Amniotic epithelial cell (primary cell): ENCODE measurements around the gene HADHA.
A peak's percentile ranks its signal among the peaks of the same experiment; 100 is the strongest.
"Not testable (repeated sequence)": the region's sequence is repeated elsewhere in the genome, so short reads cannot be mapped to it uniquely, and the experiment has no call there.

Experiments
- DNase-seq: peaks from one replicate; pipeline ENCODE4 v3.0.0-alpha.2; 2010; ENCODE audit warnings: low read depth

HADHA gene

GRCh38 chr2:26174691-26175465 is 69.6 kb downstream of the HADHA start:
- DNase-seq = no peak

- no peak for DNase-seq
These were observed 70.5 kb downstream of the HADHA start for GRCh38 chr2:26173776-26174482.

GRCh38 chr2:26172871-26173775 is 71.3 kb downstream of the HADHA start, which contains the start of gene GAREM2:
GAREM2 (plus strand) TSS chr2:26173088; CDS start chr2:26173221, 133 bp downstream.
- DNase-seq = no peak

GRCh38 chr2:26172189-26172870 is 72.1 kb downstream of the HADHA start:
- no peak for DNase-seq

- DNase-seq = no peak
These were observed 73.6 kb downstream of the HADHA start for GRCh38 chr2:26170795-26171194.

GRCh38 chr2:26169681-26170414 is 74.6 kb downstream of the HADHA start:
- no peak for DNase-seq

GRCh38 chr2:26169226-26169625 is 75.2 kb downstream of the HADHA start:
- DNase-seq = no peak

GRCh38 chr2:26168785-26169184 is 75.6 kb downstream of the HADHA start:
- DNase-seq = no peak

GRCh38 chr2:26166541-26166940 is 77.9 kb downstream of the HADHA start:
- not testable (repeated sequence) for DNase-seq

GRCh38 chr2:26165403-26165802 is 79.0 kb downstream of the HADHA start:
- no peak for DNase-seq

- DNase-seq = no peak
These were observed 79.7 kb downstream of the HADHA start for GRCh38 chr2:26164641-26165211.

- DNase-seq = no peak
These were observed 80.2 kb downstream of the HADHA start for GRCh38 chr2:26164231-26164630.

GRCh38 chr2:26162963-26163362 is 81.5 kb downstream of the HADHA start:
- no peak for DNase-seq

- DNase-seq = no peak
These were observed 82.5 kb downstream of the HADHA start for GRCh38 chr2:26161926-26162325.

- no peak for DNase-seq
These were observed 86.9 kb downstream of the HADHA start for GRCh38 chr2:26157580-26157979.

- no peak for DNase-seq
These were observed 94.2 kb downstream of the HADHA start for GRCh38 chr2:26150243-26150642.

- DNase-seq = peak; percentile 41
These were observed 95.9 kb downstream of the HADHA start for GRCh38 chr2:26148501-26148900.

- DNase-seq = peak; percentile 43
These were observed 99.3 kb downstream of the HADHA start for GRCh38 chr2:26144953-26145680.

- DNase-seq = peak; percentile 40
These were observed 100.4 kb downstream of the HADHA start for GRCh38 chr2:26144031-26144430.
